ENCODE results near the gene BMPR1A. TPM values are rescaled to one million over a fixed set of nuclear protein-coding genes. Genes with fewer than 3 reads are reported as not detected.

BMPR1A gene
- total RNA-seq, 1 donor from 2014 or later: 84.7 TPM

- H3K4me3 Mint-ChIP-seq: no peak overlapping the region
- no peaks in the 10 kb centered on the region for H3K27me3 Mint-ChIP-seq
- peaks cover 22% of the 10 kb centered on the region for H3K4me1 Mint-ChIP-seq (ENCODE audit: unreplicated experiment)
- no peak overlapping the region for H3K27ac Mint-ChIP-seq
- no peak for DNase-seq (ENCODE audit: extremely low spot score, unreplicated experiment)
- H3K9me3 Mint-ChIP-seq: peaks cover 3% of the 10 kb centered on the region
- no peak for TF ChIP-seq CTCF (conservative IDR thresholded peaks at IDR 0.05)
- H3K36me3 Mint-ChIP-seq: peaks cover 12% of the 10 kb centered on the region
Measured at GRCh38 chr10:86817246-86817645, 60.8 kb downstream of the BMPR1A start.

GRCh38 chr10:86819567-86819966, 63.1 kb downstream of the BMPR1A start:
- no peak for DNase-seq (ENCODE audit: extremely low spot score, unreplicated experiment)
- Mint-ChIP-seq H3K4me1 (ENCODE audit: unreplicated experiment) (peaks cover 35% of the 10 kb centered on the region), H3K36me3 (peaks cover 11% of the 10 kb centered on the region), H3K27ac (no peak overlapping the region), H3K27me3 (no peaks in the 10 kb centered on the region), H3K4me3 (no peak overlapping the region), H3K9me3 (no peaks in the 10 kb centered on the region)
- no peak for TF ChIP-seq CTCF (conservative IDR thresholded peaks at IDR 0.05)

GRCh38 chr10:86820509-86820908, 64.1 kb downstream of the BMPR1A start:
- no peak for DNase-seq (ENCODE audit: extremely low spot score, unreplicated experiment)
- Mint-ChIP-seq H3K27ac (no peak overlapping the region), H3K4me1 (ENCODE audit: unreplicated experiment) (peaks cover 29% of the 10 kb centered on the region), H3K9me3 (no peaks in the 10 kb centered on the region), H3K36me3 (peaks cover 11% of the 10 kb centered on the region), H3K4me3 (no peak overlapping the region), H3K27me3 (no peaks in the 10 kb centered on the region)
- TF ChIP-seq CTCF (conservative IDR thresholded peaks at IDR 0.05): no peak

GRCh38 chr10:86821388-86821999, 65.1 kb downstream of the BMPR1A start:
- Mint-ChIP-seq H3K4me3 (no peak overlapping the region), H3K27me3 (no peaks in the 10 kb centered on the region), H3K9me3 (no peaks in the 10 kb centered on the region), H3K36me3 (peaks cover 9% of the 10 kb centered on the region), H3K4me1 (ENCODE audit: unreplicated experiment) (peaks cover 31% of the 10 kb centered on the region), H3K27ac (no peak overlapping the region)
- no peak for TF ChIP-seq CTCF (conservative IDR thresholded peaks at IDR 0.05)
- no peak for DNase-seq (ENCODE audit: extremely low spot score, unreplicated experiment)

GRCh38 chr10:86823565-86823964, 67.1 kb downstream of the BMPR1A start:
- Mint-ChIP-seq H3K4me1 (ENCODE audit: unreplicated experiment) (peaks cover 34% of the 10 kb centered on the region), H3K36me3 (peaks cover 11% of the 10 kb centered on the region), H3K27ac (no peak overlapping the region), H3K27me3 (no peaks in the 10 kb centered on the region), H3K4me3 (no peak overlapping the region), H3K9me3 (no peaks in the 10 kb centered on the region)
- no peak for TF ChIP-seq CTCF (conservative IDR thresholded peaks at IDR 0.05)
- DNase-seq (ENCODE audit: extremely low spot score, unreplicated experiment): no peak

- Mint-ChIP-seq H3K4me3 (no peak overlapping the region), H3K4me1 (ENCODE audit: unreplicated experiment) (peaks cover 37% of the 10 kb centered on the region), H3K9me3 (no peaks in the 10 kb centered on the region), H3K27ac (peak overlapping the region; percentile 68), H3K27me3 (no peaks in the 10 kb centered on the region), H3K36me3 (peaks cover 11% of the 10 kb centered on the region)
- DNase-seq (ENCODE audit: extremely low spot score, unreplicated experiment): no peak
- no peak for TF ChIP-seq CTCF (conservative IDR thresholded peaks at IDR 0.05)
Measured at GRCh38 chr10:86824151-86824550, 67.7 kb downstream of the BMPR1A start.
